Activated CD8-positive, alpha-beta memory T cell treated with anti-CD3 and anti-CD28 coated beads for 48 hours (primary cell): Measurements from ENCODE around the gene TENM3.

Experiments
- DNase-seq, 3 experiments: peaks; one replicate each; pipeline ENCODE4 v3.0.0-alpha.2; 2020; ENCODE audit warnings: low read depth in 2 of 3, low spot score in 2 of 3

The TENM3 gene

DNA sequence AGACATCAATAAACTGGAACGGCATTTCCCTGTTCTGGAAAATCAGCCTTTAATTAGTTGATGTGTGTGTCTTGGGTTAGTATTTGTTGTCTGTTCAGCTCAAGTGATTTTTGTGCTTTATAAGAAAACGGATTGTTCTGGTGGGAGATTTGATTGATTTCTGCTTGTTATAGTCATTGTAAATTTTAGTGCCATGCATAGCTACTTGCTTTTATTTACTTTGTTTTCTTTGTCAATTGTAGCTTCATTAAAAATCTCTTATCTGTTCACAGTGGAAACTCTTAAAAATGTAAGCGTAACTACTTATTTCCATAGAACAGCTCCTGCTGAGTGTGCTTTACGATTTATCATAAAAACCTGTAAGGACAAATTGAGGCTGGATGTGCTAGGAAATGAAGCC lies 253.2 kb downstream of the TENM3 start:
- DNase-seq = no peak

GRCh38 chr4:182502064-182502463 lies 258.9 kb downstream of the TENM3 start:
- no peak for DNase-seq

DNA sequence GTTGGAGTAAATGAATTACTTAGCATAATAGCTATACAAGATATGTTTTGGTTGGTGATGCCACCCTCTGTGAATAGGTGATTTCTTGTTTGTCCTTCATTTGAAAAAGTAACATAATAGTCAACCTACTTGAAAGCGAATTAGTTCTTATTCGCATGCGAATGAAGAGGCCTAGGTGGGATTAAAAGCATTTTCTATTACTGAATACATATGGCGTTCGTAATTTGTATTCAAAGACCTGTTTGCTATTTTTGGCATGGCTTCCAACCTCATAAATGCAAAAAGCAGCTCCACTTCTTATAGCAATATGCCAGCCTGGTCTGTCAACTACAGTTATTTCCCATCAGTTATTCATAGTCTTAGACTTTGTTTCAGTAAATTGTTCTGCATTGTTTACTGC lies 261.3 kb downstream of the TENM3 start:
- no peak for DNase-seq

DNA sequence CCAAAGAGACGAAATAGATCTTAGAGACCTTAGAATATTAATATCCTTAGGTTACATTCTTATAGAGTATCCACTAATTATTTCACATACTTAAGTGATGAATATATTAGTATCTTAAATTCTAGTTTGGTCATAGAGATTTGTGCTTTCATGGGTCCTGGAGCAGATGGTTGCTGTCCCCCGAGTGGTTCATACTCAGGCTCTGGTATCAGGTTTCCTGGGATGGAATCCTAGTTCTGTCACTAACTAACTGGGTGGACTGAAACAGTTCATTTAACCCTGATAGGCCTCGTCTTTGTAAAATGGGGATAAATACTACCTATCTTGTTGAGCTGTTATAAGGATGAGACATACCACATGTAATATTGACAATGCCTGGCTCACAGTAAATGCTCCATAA lies 264.6 kb downstream of the TENM3 start:
- DNase-seq = no peak

- peak in 1 of 3 experiments; percentile 1 for DNase-seq
Measured at GRCh38 chr4:182510836-182511235, 267.6 kb downstream of the TENM3 start.

DNA sequence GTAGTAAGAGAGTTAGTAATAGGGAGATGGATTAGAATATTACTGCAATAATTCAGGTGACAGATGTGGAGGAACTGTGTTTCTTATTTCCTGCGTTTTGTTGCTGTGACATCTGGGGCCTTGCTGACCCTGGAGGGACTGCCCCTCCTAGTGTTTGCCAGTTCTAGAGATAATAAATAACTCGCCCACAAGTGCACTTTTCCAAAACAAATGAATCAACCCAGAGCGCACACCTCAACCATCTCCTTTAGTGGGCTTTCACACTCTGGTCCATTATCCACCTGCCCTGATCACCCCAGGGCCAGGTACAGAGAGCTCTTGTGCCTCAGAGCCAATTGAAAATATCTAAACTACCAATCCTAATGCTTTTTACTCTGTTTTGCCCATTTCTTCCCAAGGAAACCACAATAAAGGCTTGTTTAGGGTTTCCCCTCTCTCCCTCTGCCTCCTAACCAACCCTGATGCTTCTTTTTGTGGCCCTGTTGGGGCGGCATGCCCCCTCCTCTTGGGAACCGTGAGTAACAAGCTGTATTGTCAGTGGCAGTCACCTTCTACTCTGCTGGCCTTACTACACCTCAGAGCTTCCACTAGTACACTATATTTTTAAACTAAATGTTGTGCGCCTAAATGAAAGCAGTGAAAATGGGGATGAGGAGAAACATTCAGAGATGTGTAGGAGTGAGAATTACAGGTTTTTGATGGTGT lies 270.5 kb downstream of the TENM3 start:
- DNase-seq = no peak

GRCh38 chr4:182518421-182518820 lies 275.2 kb downstream of the TENM3 start:
- DNase-seq = no peak

DNA sequence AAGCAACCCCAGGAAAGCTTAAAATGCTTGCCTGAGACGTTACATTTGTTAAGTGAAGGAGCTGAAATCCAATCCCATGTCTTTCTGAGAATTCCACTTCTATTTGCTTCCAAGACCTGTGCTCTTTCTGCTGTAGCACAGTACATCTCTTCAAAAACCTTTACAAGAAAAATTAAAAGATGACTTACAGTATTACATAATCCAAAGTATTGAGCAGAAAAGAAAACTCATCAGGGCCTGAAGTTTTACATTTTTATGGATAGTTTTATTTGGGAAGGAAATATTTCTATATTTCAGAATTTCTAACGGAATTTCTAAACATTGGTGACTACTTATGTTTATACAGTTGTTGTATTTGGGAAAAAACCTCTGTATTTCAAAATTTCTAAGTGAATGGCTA lies 276.3 kb downstream of the TENM3 start:
- DNase-seq = no peak

DNA sequence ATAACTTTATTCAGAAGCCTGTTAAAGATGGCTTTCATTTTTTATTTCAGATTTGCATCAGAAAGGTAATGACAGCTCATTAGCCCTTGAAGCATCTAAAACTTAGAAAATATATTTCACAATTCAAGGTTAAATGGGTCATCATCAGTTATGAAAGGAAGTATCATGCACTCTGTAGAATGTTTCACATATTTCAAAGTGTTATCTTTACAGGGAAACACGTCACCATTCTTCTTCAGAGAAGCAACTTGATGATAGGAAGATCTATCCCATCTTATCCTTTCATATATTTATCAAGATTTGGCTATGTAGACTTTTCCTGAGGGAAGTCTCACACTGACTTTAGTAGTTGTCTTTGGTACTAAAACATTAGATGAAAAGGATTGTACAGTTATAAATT lies 277.8 kb downstream of the TENM3 start:
- no peak for DNase-seq

DNA sequence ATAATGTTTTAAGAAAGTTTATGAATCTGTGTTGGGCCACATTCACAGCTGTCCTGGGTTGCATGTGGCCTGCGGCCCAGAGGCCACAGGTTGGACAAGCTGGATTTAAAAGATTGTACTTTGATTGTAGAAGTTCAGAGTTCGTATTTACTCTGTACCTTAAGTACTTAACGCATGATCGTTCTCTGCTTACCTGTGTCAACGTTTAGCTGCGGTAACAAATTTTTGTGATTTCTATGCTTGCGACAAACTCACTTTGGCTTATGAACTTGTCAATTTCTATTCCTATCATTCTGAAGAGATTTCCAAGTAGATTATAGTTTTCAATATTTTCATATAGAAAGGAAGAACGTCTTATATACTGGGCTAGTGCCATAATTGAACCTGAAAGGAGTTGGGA lies 285.6 kb downstream of the TENM3 start:
- DNase-seq = no peak

- no peak for DNase-seq
Measured at GRCh38 chr4:182530451-182530850, 287.2 kb downstream of the TENM3 start.

GRCh38 chr4:182531555-182532162 lies 288.5 kb downstream of the TENM3 start:
- no peak for DNase-seq

- no peak for DNase-seq
Measured at GRCh38 chr4:182532441-182532840, 289.2 kb downstream of the TENM3 start.

- no peak for DNase-seq
Measured at GRCh38 chr4:182533964-182534363, 290.8 kb downstream of the TENM3 start.

- DNase-seq = no peak
Measured at GRCh38 chr4:182536221-182536811, 293.1 kb downstream of the TENM3 start.

- no peak for DNase-seq
Measured at GRCh38 chr4:182537031-182537795, 294.0 kb downstream of the TENM3 start.

DNA sequence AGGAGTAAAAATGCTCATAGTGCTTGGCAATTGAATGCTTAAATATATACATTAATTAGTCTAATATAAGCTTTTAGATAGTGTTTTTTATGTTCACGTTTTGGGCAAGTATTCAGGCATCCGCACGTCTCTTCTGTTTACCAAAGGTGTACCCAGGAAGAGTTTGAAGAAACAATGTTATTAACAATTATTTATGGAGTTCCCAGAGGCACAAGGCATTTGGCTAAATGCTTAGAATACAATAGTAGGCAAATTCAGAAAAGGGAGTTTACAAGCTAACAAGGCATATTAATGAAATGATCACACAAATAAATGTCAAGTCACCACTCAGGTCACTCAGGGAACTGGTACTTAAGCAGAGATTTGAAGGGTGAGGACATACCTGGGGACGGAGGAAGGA lies 294.8 kb downstream of the TENM3 start:
- DNase-seq = no peak

DNA sequence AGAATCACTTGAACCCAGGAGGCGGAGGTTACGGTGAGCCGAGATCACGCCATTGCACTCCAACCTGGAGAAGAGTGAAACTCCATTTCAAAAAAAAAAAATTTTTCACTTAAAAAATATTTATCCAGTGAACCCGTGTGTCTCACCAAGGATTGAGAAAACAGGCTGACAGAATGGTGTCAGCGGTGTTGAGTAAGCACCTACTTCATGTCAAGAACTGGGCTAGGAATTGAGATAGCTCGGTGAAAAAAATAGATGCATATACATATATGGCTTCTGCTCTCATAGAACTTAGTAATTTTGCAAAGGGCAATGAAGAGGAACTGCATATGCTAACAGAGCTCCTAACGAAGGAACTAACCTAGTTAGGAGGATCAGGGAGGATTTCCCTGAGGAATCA lies 297.3 kb downstream of the TENM3 start:
- no peak for DNase-seq

GRCh38 chr4:182547435-182547834 lies 304.2 kb downstream of the TENM3 start:
- no peak for DNase-seq

- no peak for DNase-seq
Measured at GRCh38 chr4:182548156-182548555, 305.0 kb downstream of the TENM3 start.

GRCh38 chr4:182549356-182549755 lies 306.2 kb downstream of the TENM3 start:
- no peak for DNase-seq

DNA sequence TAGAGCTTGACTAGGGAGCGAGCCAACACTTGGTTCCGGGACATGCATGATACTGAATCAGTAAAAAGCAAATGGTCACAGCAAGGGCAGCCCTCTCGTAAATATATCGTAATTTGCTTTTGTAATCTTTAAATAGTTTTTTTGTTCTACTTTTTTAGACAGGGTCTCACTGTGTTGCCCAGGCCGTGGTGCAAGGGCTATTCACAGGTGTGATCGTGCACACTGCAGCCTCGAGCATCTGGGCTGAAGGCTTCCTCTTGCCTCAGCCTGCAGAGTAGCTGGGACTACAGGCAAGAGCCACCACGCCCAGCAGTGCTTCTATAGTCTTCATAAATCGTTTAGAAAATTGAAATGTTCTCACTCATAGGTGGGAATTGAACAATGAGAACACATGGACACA lies 309.7 kb downstream of the TENM3 start:
- DNase-seq = no peak
